ENCODE data around the gene SPOCK2. TPM values are rescaled to one million over a fixed set of nuclear protein-coding genes. Genes with fewer than 3 reads are reported as not detected.

The SPOCK2 gene
- total and polyA plus RNA-seq, 2 of the 13 experiments (the other 11 are each of a cell fraction or from before 2014, with no cell fraction given) = 8.6 to 30.6 TPM

GRCh38 chr10:72011468-72011867 is 76.9 kb downstream of the SPOCK2 start:
- POLR2A ChIA-PET = interaction anchor here (1.8 kb wide), 1 partner anchor 20 kb away, joined by 7 read pairs; no protein-coding TSS in a partner anchor
- in situ Hi-C loops (cut with HindIII; ENCODE audit: extremely low pct_ligation_motif_present, low pct_unique_long_range_greater_than_20kb) = no loop called here
- TF ChIP-seq KLF13 (CRISPR knock-in tag; IDR thresholded peaks at IDR 0.05) (no peak), ADNP (CRISPR knock-in tag; IDR thresholded peaks at IDR 0.05) (no peak), HMG20A (CRISPR knock-in tag; IDR thresholded peaks at IDR 0.05; ENCODE audit: borderline replicate concordance) (no peak), ELF1 (CRISPR knock-in tag; IDR thresholded peaks at IDR 0.05) (no peak), MTA3 (CRISPR knock-in tag; IDR thresholded peaks at IDR 0.05) (no peak), HBP1 (CRISPR knock-in tag; IDR thresholded peaks at IDR 0.05; ENCODE audit: low read depth) (no peak), NFIC (IDR thresholded peaks at IDR 0.05; ENCODE audit: low read length) (no peak), CBX5 (CRISPR knock-in tag; IDR thresholded peaks at IDR 0.05; ENCODE audit: borderline replicate concordance) (no peak), NR0B2 (CRISPR knock-in tag; IDR thresholded peaks at IDR 0.05) (no peak), ZNF33A (CRISPR knock-in tag; IDR thresholded peaks at IDR 0.05; ENCODE audit: borderline replicate concordance) (no peak), HNRNPL (IDR thresholded peaks at IDR 0.05; ENCODE audit: low read depth, low read length) (0 out of 2 replicates have a peak, but pooled peaks have one; percentile 46), ZBTB33 (CRISPR knock-in tag; IDR thresholded peaks at IDR 0.05) (0 out of 2 replicates have a peak, but pooled peaks have one; percentile 41), POGK (CRISPR knock-in tag; conservative IDR thresholded peaks at IDR 0.05) (no peak), DBP (CRISPR knock-in tag; IDR thresholded peaks at IDR 0.05; ENCODE audit: not compliant biosample characterization) (no peak)

More at GRCh38 chr10:72011468-72011867, 76.9 kb downstream of the SPOCK2 start:
- no peak overlapping the region for H2AFZ ChIP-seq (ENCODE audit: low read length)
- H3K36me3 ChIP-seq (replicated peaks in 1 of 2; ENCODE audit: control insufficient read depth in 1 of 2, insufficient read depth in 2 of 2, low read length in 2 of 2) = peaks cover 13 to 24% of the 10 kb centered on the region in 2 experiments; a peak in 4 of 5 replicates
- no peak for DNase-seq (ENCODE audit: low spot score)
- WGBS (ENCODE audit: low lambda C conversion rate) = 92% methylated on average over 5 of the region's 8 CpGs
- H4K20me1 ChIP-seq (ENCODE audit: insufficient read depth, low read length) = no peaks in the 10 kb centered on the region
- ATAC-seq = no peak
- H3K9ac ChIP-seq (ENCODE audit: insufficient read depth, low read depth, low read length) = no peak overlapping the region
- H3K9me3 ChIP-seq (ENCODE audit: low read length) = no peaks in the 10 kb centered on the region
- no peak overlapping the region for H3K4me3 ChIP-seq (replicated peaks in 1 of 3; ENCODE audit: insufficient read depth in 1 of 3, low read depth in 2 of 3, low read length in 3 of 3)
- H3K4me2 ChIP-seq (ENCODE audit: low read depth, low read length) = no peak overlapping the region
- no peak for FAIRE-seq
- intact Hi-C loops (cut with micrococcal nuclease; ENCODE audit: unreplicated experiment) = no loop called here
- H3K27ac ChIP-seq (ENCODE audit: extremely low read length, insufficient read depth, low read length) = no peak overlapping the region
- H3K27me3 ChIP-seq (ENCODE audit: control insufficient read depth in 1 of 2, insufficient read depth in 2 of 2, low read length in 2 of 2) = no peaks in the 10 kb centered on the region
- no TSS peak for BruUV-seq (replicated peaks)
- no peaks in the 10 kb centered on the region for H3K79me2 ChIP-seq (ENCODE audit: insufficient read depth, low read length)
- peaks cover 55% of the 10 kb centered on the region for H3K4me1 ChIP-seq (ENCODE audit: insufficient read depth, low read length)
- CTCF ChIA-PET (ENCODE audit: low intra/inter-chr PET ratio, low total read pairs) = no interaction called here

Measured in HepG2 (cell line).